H1 (cell line): ENCODE results near the gene VPS11. TPM values are rescaled to one million over a fixed set of nuclear protein-coding genes. Genes with fewer than 3 reads are reported as not detected.

Experiments
- BACH1 ChIP-seq: IDR thresholded peaks from 2 replicates; pipeline ENCODE4 v1.6.1; 2012; ENCODE audit warnings: low read length, improper control_type of control experiment
- CBX8 ChIP-seq: fragments of 300-800, 300-1000 bp; sonication (generic); IDR thresholded peaks from 2 replicates; pipeline ENCODE4 v1.7.1; 2016; ENCODE audit warnings: low read depth, low read length, borderline replicate concordance
- CHD2 ChIP-seq: IDR thresholded peaks from 2 replicates; pipeline ENCODE4 v1.6.1; 2012; ENCODE audit warnings: low read length, improper control_type of control experiment
- CHD7 ChIP-seq: fragments of 300-600 bp; sonication (generic); IDR thresholded peaks from 2 replicates; pipeline ENCODE4 v1.7.1; 2012; ENCODE audit warnings: low read length, moderate library complexity, mild to moderate bottlenecking, inconsistent platforms; ENCODE audit not compliant: insufficient replicate concordance
- FOSL1 ChIP-seq: IDR thresholded peaks from 2 replicates; pipeline ENCODE4 v1.6.1; 2011; ENCODE audit warnings: mild to moderate bottlenecking, low read depth, low read length, moderate library complexity; ENCODE audit not compliant: insufficient read depth
- JUND ChIP-seq: IDR thresholded peaks from 2 replicates; pipeline ENCODE4 v1.6.1; 2011; ENCODE audit warnings: mild to moderate bottlenecking, improper control_type of control experiment, low read length
- NRF1 ChIP-seq: IDR thresholded peaks from 2 replicates; pipeline ENCODE4 v1.6.1; 2011; ENCODE audit warnings: mild to moderate bottlenecking, low read depth, low read length, improper control_type of control experiment
- POLR2A ChIP-seq, 2 experiments: IDR thresholded peaks; 1 replicate in 1 of 2; 2 replicates in 1 of 2; pipeline ENCODE4 v1.6.1; 2011; ENCODE audit warnings: low read depth in 2 of 2, low read length in 2 of 2, mild to moderate bottlenecking in 2 of 2; ENCODE audit errors: control extremely low read depth in 1 of 2
- SIX5 ChIP-seq: IDR thresholded peaks from 2 replicates; pipeline ENCODE4 v1.6.1; 2011; ENCODE audit warnings: mild to moderate bottlenecking, low read depth, low read length
- SP2 ChIP-seq: IDR thresholded peaks from 2 replicates; pipeline ENCODE4 v1.6.1; 2012; ENCODE audit warnings: mild to moderate bottlenecking, low read length, inconsistent platforms
- SUZ12 ChIP-seq: fragments of 200-600 bp; sonication (generic); IDR thresholded peaks from 2 replicates; pipeline ENCODE4 v1.6.1; 2012; ENCODE audit warnings: mild to moderate bottlenecking, inconsistent platforms, low read length, moderate library complexity, mixed read lengths
- polyA plus RNA-seq, 7 experiments: library from polyadenylated mRNA; depleted of rRNA in 3 of 7; stranded (reverse) in 5 of 7; unstranded in 2 of 7; fragments of >200 nt in 5 of 7; fragments of 200-250 nt in 2 of 7; gene quantifications; 1 replicate in 5 of 7; 2 replicates in 1 of 7; 4 replicates in 1 of 7; pipeline versions ENCODE4 v1.2.1 to v1.2.3, GENCODE V29; 2011 to 2013; ENCODE audit warnings: missing spikeins in 2 of 7, mixed read lengths in 2 of 7
- total RNA-seq: library from RNA; stranded (reverse); fragmentation: NEBNext Ultra II Directional; extraction: Animal tissue kit (Norgen Biotek cat#: 25700); gene quantifications from 2 replicates; pipeline ENCODE4 v1.2.1, GENCODE V29; 2021

VPS11 gene
- total and polyA plus RNA-seq, 2 of the 8 experiments (the other 6 are each of a cell fraction or from before 2014, with no cell fraction given): 13.1 to 15.5 TPM

- TF ChIP-seq CHD7 (no peak), POLR2A (IDR thresholded peaks at IDR 0.05; ENCODE audit: control extremely low read depth in 1 of 2, low read depth in 2 of 2, low read length in 2 of 2) (peak; percentile 68 to 95), FOSL1 (no peak), CBX8 (no peak), BACH1 (no peak), SP2 (peak; percentile 17; the same call in 1 of the 2 replicates), CHD2 (peak; percentile 45; the same call in 1 of the 2 replicates), JUND (0 out of 2 replicates have a peak, but pooled peaks have one; percentile 26), SUZ12 (no peak), SIX5 (no peak), NRF1 (no peak)
Observed at GRCh38 chr11:119084663-119085436, 17.2 kb downstream of the VPS11 start, which contains the start of gene HMBS (continued).
